GM18508 (cell line): ENCODE data around the gene BLTP3A.
"Not testable (repeated sequence)": the region's sequence is repeated elsewhere in the genome, so short reads cannot be mapped to it uniquely, and the experiment has no call there.

Experiments used
- ATAC-seq: cut with Tn5 transposase; IDR thresholded peaks from one replicate; pipeline ENCODE4 v1.9.1; 2021; ENCODE audit warnings: moderate number of reproducible peaks; ENCODE audit not compliant: insufficient read depth, unreplicated experiment

BLTP3A gene

GRCh38 chr6:34791701-34792604, at the start of gene BLTP3A:
TSS of gene BLTP3A (plus strand) at chr6:34792083. CDS start at chr6:34792251, 168 bp downstream.
- ATAC-seq: no peak

- ATAC-seq: no peak
Observed at GRCh38 chr6:34742094-34742493, 49.8 kb upstream of the BLTP3A start.

GRCh38 chr6:34743625-34744293, 48.1 kb upstream of the BLTP3A start:
- ATAC-seq: no peak

- ATAC-seq: not testable (repeated sequence)
Observed at GRCh38 chr6:34744294-34744647, 47.6 kb upstream of the BLTP3A start.

GRCh38 chr6:34745277-34746103, 46.4 kb upstream of the BLTP3A start:
- ATAC-seq: no peak

- no peak for ATAC-seq
Observed at GRCh38 chr6:34746104-34746846, 45.6 kb upstream of the BLTP3A start.

GRCh38 chr6:34748757-34749156, 43.1 kb upstream of the BLTP3A start:
- ATAC-seq: no peak

GRCh38 chr6:34756513-34756856, 35.4 kb upstream of the BLTP3A start:
- ATAC-seq: not testable (repeated sequence)

GRCh38 chr6:34757687-34758274, 34.1 kb upstream of the BLTP3A start:
- no peak for ATAC-seq

- ATAC-seq: no peak
Observed at GRCh38 chr6:34760108-34760507, 31.8 kb upstream of the BLTP3A start.

- ATAC-seq: not testable (repeated sequence)
Observed at GRCh38 chr6:34761681-34762080, 30.2 kb upstream of the BLTP3A start.

- ATAC-seq: no peak
Observed at GRCh38 chr6:34768148-34768547, 23.7 kb upstream of the BLTP3A start.

- no peak for ATAC-seq
Observed at GRCh38 chr6:34771727-34772126, 20.2 kb upstream of the BLTP3A start.

GRCh38 chr6:34772940-34773339, 18.9 kb upstream of the BLTP3A start:
- no peak for ATAC-seq

GRCh38 chr6:34773916-34774315, 18.0 kb upstream of the BLTP3A start:
- no peak for ATAC-seq

GRCh38 chr6:34774967-34775366, 16.9 kb upstream of the BLTP3A start:
- ATAC-seq: no peak

GRCh38 chr6:34785375-34785774, 6.5 kb upstream of the BLTP3A start:
- ATAC-seq: not testable (repeated sequence)

- not testable (repeated sequence) for ATAC-seq
Observed at GRCh38 chr6:34787152-34787551, 4.7 kb upstream of the BLTP3A start.

GRCh38 chr6:34788111-34788510, 3.8 kb upstream of the BLTP3A start:
- ATAC-seq: no peak
